Amniotic epithelial cell (primary cell): ENCODE measurements around the gene MSANTD2.

ENCODE experiments used
- DNase-seq: peaks from one replicate; pipeline ENCODE4 v3.0.0-alpha.2; 2010; ENCODE audit warnings: low read depth

MSANTD2 gene

DNA sequence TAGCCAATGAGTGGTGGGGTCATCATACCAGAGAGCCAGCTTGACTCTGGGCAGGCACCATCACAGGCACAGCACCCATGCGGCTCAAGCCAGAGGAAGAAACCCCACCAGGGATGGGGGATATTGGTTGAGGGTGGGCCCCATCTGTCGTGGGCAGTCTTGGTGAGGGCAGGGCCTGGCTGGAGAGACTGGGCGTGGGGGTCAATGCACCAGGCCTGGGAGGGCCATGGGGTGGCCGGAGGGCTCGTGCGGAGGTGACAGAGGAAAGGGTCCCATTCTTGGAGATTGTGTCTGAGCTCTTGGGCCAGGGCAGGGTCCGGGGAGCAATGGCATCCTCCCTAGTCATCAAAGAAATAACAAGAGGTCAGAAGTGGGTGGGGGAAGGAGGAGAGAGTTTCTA lies 46.6 kb downstream of the MSANTD2 start:
- no peak for DNase-seq

DNA sequence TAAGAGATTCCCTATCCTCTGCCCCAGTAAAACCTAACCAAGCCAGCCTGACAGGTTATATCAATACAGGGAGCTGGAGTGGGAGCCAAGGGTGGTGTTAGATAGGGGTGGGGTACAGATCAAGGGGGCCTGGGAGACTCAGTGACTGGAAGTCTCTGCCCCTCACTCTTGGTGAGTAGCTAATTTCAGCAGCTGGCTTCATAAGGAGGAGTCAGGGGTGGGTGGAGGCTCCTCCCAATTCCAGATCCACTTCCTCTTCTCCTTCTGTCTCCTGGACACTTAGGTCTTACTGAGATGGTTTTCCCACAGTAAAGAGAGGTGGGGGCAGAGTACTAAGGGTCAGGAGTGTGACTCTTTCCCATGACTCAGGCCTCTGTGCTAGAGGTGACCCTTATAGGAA lies 47.0 kb downstream of the MSANTD2 start:
- no peak for DNase-seq

DNA sequence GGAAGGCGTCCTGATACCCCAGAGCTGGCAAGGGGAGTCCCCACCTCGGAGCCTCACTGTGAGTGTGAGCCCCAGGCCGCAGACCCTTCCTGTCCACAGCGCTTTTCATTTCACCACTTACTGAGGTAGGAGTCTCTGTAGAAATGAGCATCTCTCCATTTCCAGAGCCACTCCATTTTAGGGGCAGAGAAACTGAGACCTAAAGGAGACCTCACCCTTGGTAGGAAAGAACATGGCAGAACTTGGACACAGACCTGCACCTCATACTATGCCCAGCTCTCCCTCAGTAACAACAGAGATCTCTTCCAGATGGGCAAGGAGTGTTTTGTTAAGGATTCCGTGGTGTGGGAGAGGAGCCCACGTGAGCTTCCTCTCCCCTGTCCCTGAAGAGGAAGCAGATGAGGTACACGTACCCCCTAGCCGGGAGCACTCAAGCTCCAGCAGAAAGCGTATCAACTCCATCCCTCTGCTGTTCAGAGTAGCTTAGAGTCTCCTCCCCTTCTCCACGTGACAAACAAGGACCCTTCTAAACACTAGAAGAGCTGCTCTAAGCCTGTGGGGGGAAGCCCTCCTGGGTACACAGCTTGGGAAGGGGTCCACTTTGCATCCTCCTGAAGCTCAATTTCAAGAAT lies 47.6 kb downstream of the MSANTD2 start:
- DNase-seq: no peak

DNA sequence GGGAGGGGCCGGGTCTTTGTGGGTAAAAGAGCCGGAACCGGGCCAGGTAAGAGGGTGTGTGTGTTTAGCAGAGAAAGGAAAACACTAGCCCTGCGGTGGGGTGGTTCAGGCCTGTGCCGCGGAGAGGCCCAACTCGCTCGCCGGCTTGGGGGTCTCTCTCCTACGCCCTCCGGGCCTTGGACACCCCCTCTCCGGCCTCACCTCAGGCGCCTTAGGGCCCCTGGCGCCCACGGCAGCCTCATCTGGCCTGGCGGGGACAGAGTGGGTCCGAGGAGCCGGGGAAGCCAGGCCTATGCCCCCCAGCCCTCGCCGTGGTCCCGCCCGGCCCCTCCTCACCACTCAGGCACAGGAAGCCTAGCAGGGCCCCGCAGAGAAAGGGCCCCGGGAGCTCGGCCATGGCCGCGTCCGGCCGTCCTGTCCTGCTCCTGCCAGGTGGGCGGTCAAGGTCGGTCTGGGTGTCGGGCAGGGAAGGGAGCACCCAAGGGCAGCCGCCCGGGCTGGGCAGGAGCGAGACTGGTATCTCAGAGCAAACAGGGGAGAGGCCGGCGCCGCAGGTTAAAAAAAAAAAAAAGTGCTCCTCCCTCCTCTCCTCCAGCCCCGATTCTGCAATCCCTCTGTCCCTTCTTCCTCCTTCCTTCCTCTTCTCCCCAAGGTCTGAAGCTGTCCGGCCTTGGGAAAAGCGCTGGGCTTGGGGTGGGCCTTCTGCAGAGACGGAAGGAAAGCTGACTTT lies 48.3 kb downstream of the MSANTD2 start, which contains the start of gene VSIG2:
TSS of gene VSIG2 (minus strand) at position 515 of the 730 bp plus-strand sequence. CDS start at position 397, 118 bp downstream.
- no peak for DNase-seq

DNA sequence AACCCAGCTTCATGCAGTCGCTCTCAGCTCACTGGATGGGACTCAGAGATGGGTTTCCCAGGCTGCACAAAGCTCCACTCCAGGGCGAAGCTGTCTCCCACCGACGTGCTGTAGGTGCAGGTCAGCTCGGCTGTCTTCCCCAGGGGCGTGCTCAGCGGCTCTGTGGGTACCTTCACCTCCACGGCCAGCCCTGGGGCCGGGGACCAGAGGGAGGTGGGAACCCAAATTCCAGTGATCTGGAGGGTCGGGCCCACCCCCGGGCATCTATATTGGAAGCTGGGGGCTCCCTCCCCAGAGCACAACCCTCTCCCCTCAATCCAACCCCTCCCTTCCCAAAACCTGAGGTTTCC lies 48.8 kb downstream of the MSANTD2 start:
- DNase-seq: no peak

DNA sequence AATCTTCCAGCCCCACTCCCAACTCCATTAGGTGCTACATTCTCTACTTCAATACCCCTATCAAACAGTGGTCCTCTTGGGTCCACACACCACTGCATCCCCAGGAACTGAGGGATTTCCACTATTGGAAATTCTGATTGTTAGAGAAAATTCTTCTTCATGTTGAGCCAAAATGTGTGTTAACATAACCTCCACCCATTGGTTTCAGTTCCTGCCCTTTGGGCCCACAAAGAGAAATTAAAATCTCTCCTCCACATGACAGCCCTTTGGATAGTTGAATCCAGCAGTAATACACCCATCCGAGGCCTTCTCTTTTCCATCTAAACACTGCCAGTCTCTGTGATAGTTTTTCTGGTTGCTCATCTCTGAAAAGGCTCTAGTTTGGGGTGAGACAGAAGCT lies 50.3 kb downstream of the MSANTD2 start:
- DNase-seq: no peak

DNA sequence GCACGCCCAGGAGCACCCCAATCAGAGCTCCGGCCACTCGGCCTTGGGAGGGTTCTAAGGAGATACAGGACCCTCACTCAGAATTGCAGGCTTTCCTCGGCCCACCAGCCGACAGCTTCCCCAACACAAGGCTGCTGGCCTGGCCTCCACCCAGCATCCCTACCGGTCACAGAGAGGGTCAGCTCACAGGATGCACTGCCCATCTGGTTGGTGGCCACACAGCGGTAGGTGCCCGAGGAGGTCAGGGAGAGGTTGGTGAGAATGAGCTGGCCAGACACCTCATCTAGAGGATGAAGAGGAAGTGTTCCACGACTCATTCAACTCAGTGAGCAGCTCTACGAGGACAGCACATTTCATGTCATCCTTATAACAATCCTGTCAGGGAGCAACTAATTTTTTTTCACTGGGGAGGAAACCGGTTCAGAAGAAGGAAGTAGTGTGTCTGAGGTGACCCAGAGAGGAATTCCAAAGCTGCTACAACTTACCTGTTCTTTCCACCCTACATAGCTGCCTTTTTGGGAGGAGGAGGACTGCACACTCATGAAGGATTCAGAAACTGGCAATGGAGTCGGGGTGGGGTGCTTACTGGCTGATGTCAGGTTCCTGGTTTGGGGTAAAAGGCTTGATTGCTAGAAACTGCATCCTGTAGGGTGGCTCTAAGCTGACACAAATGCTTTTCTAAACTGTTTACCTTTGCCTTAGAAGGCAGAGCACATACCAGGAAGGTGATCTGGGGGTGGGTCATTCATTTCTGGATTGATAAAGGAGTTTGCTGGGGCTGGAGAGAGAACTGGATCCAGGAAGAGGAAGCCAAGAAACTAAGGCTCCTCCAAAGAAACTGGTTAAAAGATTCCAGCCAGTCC lies 51.5 kb downstream of the MSANTD2 start:
- DNase-seq: no peak

DNA sequence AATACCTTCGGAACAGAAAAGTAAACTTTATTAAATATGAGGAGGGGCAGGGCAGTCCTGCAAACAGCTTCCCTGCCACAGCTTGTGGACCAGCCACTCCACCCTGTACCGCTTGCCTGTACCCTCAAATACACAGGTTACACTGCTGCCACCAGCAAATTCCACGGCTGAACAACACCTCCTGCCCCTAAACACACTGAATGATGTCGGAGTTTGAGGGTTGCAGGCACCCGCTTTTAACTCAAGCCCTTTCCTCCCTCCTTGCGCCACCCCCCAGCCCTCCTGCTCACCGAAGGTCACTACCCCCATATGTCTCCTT lies 52.1 kb downstream of the MSANTD2 start:
- no peak for DNase-seq

DNA sequence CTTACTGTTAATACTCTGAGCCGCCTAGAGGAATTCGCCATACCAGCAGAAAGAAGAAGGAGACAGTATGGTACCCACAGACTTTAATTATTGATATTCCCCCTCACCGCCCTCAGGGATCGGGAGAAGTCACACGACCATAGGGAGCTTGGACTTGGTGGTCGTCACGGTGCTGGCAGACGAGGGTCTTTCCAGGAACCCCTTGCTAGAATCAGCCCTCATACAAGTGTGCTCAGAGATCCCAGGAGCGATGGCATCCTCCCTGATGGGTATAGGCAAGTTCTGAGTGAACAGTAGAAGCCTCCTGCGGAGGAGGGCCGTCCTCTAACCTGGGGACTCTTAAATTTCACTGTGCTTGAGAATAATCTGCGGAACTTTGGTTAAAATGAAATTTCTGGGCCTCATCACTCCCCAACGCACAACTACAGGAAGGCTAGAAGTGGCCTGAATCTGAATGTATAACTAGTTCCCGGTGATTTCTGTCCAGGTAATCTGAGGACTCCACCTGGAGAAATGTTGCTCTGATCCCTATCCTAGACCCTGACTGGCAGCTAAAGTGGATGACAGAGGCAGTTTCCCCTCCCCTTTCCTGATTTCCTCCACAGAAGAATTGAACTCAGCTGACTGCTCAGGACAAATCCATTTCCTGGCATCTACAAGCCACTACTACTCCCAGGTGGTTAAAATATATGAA lies 52.7 kb downstream of the MSANTD2 start:
- no peak for DNase-seq

DNA sequence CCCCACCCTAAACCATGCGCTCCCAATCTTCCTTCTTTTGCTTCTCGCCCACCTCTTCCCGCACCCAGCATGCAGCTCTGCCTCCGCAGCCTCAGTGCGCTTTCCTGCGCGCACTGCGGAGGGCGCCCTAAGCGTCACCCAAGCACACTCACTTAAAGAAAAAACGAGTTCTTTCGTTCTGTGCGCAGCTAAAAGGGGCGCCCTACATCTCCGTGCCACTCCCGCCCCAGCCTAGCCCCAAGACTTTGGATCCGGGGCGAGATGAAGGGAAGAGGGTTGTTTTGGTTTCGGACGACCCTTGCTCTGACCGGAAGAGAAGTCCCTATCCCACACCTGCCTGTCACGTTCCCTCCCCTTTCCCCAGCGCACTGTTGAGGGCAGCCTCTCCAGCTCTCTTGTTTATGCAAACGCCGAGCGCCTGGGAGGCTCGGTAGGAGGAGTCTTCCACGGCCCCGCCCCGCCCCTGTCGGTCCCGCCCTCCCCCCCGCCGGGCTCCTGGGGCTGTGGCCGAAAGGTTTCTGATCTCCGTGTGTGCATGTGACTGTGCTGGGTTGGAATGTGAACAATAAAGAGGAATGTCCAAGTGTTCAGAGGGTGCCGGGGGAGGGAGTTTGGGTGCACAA lies 53.5 kb downstream of the MSANTD2 start:
- DNase-seq: peak; percentile 64

DNA sequence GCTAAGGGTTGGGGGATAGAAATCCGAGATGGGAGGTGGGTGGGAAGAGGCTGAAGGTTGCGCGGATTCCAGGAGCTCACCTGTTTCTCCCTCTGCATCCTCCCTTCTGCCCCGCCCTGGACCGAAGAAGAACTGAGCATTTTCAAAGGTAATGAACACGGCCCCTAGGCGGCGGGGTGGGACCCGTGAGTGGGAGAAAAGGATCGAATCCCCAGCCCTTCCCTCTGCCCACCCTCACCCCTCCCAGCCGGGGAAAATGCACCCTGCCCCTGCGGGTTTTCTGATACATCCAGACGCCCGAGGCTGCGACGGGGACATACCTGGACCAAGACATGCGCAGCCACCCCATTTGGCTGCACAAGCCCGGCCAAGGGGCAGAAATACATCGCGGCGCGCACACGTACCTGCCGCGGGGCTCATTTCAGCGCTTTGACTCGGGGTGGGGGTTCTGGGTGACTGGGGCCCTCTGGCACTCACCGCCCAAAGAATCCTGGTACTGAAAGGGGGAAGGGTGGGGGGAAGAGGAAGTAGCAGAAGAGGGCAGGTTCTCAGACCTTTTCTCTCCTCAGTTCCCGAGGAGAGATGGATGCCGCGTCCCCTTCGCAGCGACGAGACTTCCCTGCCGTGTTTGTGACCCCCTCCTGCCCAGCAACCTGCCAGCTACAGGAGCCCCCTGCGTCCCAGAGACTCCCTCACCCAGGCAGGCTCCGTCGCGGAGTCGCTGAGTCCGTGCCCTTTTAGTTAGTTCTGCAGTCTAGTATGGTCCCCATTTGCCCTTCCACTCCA lies 54.2 kb downstream of the MSANTD2 start:
- DNase-seq: no peak

DNA sequence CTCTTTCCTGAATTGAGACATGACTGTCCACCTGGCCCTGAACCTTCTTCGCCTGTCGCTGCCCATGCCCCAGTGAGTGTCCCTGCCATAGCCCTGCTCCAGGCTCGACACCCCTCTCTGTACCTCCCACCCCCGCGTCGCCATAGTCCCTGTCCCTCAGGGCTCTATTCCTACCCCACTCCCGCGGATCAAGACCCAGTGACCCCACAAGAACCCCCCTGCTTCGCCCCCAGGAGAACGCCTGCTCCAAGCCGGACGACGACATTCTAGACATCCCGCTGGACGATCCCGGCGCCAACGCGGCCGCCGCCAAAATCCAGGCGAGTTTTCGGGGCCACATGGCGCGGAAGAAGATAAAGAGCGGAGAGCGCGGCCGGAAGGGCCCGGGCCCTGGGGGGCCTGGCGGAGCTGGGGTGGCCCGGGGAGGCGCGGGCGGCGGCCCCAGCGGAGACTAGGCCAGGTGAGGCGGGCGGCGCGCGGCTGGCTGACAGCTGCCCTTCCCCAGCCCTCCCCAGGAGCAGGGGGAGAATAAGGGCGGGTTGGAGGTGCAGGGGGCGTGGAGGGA lies 54.9 kb downstream of the MSANTD2 start:
- DNase-seq: no peak

DNA sequence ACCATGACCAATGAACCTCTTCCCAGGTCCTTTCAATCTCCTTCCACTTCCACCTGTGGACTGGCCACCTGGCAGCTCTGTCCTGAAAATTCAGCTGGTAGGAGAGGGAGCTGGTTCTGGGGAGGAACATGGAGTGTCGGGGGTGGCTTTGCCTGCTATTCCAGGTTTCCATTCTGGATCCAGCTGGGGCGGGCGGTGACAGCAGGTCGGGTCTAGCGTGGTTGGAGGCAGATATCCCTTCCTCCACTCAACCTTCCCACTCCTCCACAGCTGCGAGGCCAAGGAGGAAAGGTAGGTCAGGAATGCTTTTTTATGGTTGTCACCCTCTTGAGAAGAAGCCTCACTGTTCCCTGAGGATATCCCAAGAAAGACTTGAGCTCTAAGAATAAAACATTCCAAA lies 57.2 kb downstream of the MSANTD2 start:
- no peak for DNase-seq

DNA sequence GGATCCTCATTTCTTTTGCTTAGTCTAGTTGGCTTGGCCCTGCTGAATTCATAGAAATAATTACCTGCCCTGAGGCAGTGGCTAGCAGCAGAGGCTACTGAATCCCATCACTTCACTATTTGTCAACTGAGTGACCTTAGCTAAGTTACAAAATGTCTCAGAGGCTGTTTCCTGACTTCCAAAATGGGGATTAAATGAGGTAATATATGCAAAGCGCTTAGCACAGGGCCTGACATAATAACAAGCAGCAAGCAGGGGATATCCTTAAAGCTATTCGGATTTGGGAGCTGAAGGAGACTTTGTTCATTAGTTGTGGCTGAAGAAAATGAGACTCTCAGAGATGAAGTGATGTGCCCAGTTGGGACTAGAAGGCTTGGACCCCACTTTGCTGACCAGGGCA lies 57.7 kb downstream of the MSANTD2 start:
- DNase-seq: no peak

DNA sequence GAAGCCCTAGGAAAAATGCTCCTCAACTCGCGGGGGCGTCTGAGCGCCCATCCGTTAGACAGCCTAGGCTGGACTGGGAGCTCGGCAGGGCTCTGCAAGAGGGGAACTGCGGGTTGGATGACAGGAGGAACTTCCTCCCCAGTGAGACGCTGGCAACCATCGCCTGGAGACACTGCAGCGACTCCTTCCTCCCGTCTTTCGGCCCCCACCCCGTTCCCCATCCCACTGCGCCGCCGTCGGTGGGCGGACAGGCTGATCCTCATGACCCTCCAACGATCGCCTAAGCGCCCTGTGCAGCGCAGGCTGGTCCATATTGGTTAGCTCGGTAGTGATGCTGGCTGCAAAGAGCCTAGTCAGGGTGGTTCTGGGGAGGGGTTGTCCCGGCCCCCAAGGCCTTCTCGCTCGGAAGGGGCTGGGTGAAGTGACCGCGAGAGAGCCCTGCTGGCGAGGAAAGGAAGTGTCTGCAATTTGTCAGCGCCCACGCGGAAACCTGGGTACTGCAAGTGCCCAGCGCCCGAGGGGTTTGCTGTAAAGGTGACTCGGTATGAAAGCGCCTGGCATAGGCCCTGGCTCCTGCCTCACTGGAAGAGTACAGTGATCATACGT lies 59.8 kb downstream of the MSANTD2 start:
- no peak for DNase-seq

DNA sequence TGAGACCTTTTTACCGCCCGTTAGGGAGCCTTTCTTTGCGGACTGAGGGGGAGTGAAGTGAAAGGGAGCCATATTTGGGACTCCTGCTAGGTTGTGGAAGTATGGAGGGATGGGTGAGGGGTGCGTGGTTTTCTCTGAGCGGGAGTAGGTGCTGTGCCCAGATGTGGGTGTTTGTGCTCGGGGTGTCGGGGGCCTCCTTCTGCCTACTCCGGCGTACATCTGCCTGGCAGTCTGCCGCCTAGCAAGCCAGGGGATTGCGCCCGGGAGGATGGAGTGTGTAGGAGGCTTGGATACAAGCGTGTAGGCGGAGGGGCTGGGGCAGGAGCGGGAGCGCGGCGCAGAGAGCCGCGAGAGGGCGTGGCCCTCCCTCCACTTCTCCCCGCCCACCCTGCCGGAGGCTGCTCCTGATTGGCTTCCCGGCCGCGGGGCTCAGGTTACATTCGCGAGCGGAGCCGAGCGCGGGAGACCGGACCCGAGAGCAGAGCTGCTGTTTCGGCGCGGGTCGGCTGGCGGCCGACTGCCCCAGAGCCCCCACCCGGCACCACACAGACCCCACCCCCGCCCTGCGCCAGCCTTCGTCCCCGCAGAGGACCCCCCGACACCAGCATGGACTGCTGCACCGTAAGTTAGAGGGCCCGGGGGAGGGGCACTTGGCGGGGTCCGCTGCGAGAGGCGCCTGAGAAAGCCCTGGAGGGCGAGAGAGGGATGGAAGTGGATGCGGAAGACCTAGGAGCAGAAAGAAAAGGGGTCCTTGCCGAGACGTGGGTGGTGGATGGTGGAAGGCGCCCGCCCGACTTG lies 60.5 kb downstream of the MSANTD2 start, which contains the start of gene NRGN:
TSS of gene NRGN (plus strand) at position 464 of the 798 bp plus-strand sequence. CDS start at position 607, 143 bp downstream.
- DNase-seq: peak; percentile 86

DNA sequence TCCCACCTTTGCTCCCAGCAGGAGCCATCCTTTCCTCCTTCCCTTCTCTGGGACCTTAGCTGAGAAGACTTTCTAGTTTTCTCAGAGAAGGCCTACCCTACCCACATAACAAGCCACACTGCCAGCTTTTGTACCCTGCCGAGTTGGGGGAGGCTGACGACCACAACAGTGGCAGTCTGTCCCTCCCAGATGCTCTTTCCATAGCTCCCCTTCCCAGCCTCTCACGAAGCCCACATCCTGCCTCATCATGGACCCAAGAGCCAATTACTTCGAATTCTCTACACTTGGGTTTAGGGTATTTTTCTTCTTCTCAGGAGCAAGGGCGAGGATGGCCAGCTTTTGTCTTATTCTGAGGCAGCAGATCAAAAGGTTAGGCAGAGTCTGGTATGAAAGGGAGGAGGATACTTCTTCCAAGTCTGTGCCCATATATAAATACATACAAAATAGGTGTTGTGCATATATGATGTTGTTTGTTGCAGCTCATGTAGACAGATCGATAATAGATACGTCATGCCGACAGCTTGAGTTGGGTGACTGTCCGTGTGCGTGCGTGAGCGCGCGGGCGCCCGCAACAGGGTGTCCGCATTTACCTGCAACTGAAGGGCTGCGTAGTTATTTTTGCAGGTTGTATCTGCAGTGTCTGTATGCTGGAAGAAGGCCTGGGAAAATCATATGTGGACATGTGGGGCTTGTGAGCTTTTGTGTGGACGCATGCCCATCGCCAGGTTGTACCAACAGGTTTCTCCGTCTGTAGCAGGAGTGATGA lies 61.3 kb downstream of the MSANTD2 start:
- no peak for DNase-seq

DNA sequence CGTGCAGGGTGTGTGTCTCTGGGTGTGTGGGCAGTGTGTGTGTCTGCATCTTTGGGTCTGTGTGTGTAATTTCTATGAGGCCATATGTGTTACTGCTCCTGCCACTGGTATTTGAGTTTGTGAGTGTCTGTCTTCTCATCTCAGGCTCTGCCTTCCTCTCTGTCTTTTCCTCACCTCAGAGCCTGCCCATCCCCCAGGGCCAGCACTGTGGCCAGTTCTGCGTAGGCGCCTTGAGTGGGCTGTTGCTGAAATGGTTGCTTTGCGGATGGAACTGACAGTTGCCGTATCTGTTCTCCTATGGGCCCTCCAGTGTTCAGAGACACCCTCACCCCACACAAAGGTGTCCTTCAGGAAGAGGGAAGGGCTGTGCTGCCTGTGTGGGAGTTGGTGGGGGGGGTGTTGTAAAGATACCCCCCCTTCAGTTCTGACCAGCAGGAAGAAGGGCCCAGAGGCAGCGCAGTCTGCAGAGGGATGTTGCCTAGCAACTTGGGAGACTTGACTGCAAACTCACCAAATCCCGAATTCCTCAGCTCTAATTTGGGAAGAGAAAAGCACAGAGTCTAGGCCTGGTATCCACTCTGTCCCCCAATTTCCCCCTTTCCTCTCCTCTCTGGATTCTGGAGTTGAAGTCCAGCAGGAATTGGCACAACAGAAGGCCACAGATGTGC lies 62.4 kb downstream of the MSANTD2 start:
- DNase-seq: no peak
